ENCODE measurements around the gene HMGXB3.

DNA sequence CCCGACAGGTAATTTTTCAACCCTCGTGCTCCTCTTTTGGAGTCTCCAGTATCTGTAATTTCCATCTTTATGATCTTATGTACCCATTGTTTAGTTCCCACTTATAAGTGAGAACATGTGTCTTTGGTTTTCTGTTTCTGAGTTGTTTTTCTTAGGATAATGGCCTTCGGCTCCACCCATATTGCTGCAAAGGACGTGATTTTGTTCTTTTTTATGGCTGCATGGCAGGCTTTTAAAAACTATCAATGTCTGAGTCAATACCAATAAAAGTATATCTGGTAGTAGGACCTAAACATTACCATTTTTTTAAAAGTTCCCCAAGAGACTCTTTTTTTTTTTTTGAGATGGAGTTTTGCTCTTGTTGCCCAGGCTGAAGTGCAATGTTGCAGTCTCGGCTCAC lies 43.9 kb upstream of the HMGXB3 start:
- TF ChIP-seq CTCF (IDR thresholded peaks at IDR 0.05) (no peak), POLR2A (IDR thresholded peaks at IDR 0.05) (no peak)

Data from heart left ventricle (tissue), 13 donors.